Stimulated activated CD8-positive, alpha-beta memory T cell treated with anti-CD3 and anti-CD28 coated beads, Interleukin-15, amount 100 ng/mL, for 4 hours (primary cell): ENCODE results near the gene ROR2.
"Not testable (repeated sequence)": the region's sequence is repeated elsewhere in the genome, so short reads cannot be mapped to it uniquely, and the experiment has no call there.

ENCODE experiments used
- DNase-seq, 2 donors: peaks; one replicate each; pipeline ENCODE4 v3.0.0-alpha.2; 2020; ENCODE audit warnings: low read depth in 2 of 2

Gene ROR2

DNA sequence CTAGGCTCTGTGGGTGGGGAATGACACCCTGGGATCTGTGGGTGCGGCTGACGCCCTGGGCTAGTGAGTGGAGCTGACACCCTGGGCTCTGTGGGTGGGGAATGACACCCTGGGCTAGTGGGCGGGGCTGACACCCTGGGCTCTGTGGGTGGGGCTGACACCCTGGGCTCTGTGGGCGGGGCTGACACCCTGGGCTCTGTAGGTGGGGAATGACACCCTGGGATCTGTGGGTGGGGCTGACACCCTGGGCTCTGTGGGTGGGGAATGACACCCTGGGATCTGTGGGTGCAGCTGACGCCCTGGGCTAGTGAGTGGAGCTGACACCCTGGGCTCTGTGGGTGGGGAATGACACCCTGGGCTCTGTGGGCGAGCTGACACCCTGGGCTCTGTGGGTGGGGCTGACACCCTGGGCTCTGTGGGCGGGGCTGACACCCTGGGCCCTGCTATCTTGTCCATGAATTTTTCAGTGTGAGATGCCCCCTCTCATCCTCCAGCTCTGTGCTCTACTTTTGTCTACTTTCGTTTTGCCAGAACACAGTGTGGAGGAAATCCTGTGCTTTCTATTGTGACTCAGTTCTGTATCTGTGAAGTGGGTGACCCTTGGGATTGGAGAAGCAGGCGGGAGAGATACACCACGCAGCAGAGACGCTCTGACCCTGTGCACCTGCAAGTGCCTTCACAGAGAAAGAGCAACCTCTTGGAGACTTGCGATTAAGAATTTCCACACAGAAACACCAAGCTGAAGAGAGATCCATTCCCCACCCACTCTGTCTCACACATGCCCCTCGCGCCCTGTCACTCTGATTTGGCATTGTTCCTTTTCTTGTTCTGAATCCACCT, 151.5 kb downstream of the ROR2 start:
- DNase-seq: peak; percentile 39 to 45

DNA sequence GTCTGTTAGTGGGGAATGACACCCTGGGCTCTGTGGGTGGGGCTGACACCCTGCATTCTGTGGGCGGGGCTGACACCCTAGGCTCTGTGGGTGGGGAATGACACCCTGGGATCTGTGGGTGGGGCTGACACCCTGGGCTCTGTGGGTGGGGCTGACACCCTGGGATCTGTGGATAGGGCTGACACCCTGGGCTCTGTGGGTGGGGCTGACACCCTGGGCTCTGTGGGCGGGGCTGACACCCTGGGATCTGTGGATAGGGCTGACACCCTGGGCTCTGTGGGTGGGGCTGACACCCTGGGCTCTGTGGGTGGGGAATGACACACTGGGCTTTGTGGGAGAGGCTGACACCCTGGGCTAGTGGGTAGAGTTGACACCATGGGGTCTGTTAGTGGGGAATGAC, 152.5 kb downstream of the ROR2 start:
- DNase-seq: not testable (repeated sequence)

DNA sequence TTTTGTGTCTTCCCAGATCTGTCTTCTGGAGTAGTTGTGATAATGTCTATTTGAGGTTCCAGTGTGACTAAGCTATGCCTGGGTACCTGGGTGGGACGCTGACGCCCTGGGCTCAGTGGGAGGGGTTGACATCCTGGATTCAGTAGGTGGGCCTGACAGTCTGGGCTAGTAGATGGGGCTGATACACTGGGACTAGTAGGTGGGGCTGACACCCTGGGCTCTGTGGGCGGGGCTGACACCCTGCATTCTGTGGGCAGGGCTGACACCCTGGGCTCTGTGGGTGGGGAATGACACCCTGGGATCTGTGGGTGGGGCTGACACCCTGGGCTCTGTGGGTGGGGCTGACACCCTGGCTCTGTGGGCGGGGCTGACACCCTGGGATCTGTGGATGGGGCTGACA, 153.5 kb downstream of the ROR2 start:
- peak; percentile 21 to 33 for DNase-seq

DNA sequence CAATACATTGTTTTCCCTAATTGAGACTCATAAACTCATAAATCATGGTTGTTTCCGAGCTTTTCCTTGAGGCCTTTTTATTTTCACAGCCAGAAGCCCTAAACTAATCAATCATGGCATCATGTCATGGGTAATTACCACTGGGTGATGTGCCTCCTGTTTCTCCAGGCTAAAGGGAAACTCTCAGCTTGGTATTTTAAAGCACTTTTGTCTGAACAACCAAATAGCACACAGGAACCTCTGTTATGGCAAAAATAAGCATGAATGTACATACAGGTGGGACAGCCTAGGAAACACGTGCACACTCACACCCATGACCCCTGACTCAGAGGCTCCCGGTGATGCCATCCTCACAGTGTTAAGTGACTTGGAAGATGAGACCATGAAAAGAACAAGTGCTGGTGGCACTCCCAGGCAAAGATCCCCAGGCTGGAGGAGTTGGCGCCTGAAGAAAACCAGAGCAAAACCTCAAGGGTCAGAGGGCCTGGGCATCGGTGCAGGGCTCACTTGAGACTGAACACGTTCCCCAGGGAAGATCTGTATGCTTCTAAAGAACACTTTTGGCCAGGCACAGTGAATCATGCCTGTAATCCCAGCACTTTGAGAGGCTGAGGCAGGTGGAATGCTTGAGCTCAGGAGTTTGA, 154.3 kb downstream of the ROR2 start:
- DNase-seq: no peak

GRCh38 chr9:91793371-91793770, 156.7 kb downstream of the ROR2 start:
- DNase-seq: not testable (repeated sequence)

GRCh38 chr9:91790917-91791316, 159.1 kb downstream of the ROR2 start:
- no peak for DNase-seq

GRCh38 chr9:91789941-91790340, 160.1 kb downstream of the ROR2 start:
- DNase-seq: no peak

- no peak for DNase-seq
These were observed 162.1 kb downstream of the ROR2 start for GRCh38 chr9:91787931-91788330.

DNA sequence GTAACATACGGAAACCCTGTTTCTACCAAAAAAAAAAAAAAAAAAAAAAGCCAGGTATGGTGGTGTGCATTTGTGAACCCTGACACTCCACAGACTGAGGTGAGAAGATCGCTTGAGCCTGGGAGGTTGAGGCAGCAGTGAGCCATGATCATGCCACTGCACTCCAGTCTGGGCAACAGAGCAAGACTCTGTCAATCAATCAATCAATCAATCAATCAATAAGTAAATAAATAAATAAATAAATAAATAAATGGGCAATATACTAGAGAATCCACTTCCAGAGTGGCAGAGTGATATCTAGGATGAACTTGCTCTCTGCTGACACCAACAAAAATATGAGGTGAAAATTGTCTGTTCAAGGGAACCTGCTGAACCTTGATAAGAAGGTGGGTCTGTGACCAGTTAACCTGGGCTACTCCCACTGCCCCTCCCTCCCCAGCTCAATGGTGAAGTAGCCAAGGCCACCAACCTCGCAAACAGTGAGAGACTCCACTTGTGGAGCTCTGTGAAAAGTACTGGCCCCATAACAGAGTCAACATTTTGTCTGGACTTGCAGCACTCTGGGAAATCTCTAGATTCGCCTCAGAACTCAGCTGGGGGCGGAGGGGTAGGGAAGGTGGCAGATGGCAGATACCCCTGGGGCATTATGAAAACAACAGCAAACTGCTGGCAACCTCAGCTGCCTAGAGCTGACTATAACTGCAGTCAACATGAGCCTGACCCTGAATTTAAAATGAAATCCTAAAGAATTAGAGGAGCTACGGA, 163.7 kb downstream of the ROR2 start:
- no peak for DNase-seq

DNA sequence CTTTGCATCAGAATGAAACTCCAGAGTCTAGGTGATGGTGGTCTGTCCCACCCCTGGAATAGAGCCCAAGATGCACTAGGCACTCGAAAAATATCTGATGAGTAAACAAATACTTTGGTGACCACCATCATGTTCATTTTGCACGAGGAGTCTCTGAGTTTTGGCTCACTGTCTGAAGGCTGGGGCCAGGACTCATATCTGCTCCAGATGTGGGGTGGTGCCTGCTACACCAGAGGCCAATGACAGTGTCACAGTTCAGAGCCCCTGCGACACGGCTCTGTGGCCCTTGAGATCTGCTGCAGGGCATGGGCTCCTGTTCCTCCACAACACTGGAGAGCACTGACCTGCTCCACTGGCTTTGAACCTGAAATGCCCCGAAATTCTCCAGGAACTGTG, 164.6 kb downstream of the ROR2 start:
- DNase-seq: no peak

- DNase-seq: no peak
These were observed 165.2 kb downstream of the ROR2 start for GRCh38 chr9:91784673-91785446.

- no peak for DNase-seq
These were observed 166.0 kb downstream of the ROR2 start for GRCh38 chr9:91783876-91784672.

DNA sequence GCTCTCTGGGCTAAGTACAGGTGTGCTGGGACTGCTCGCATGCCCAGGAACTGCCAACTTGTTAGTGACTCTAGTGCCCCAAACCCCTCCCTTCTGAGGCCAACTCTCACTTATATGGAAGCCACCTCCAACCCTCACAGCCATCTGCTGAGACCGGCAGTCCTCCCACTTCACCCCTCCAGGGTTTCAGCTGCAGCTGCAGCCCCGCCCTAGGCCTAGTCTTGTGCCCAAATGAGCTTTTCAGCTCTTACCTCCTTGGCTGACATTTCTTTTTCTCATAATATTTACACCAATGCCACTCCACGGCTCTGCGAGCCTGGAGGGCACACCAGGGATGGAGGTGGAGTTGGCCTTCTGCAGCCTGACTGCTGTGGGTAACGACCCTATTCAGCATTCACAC, 166.6 kb downstream of the ROR2 start:
- DNase-seq: no peak

- DNase-seq: no peak
These were observed 167.3 kb downstream of the ROR2 start for GRCh38 chr9:91782708-91783214.

- DNase-seq: no peak
These were observed 168.1 kb downstream of the ROR2 start for GRCh38 chr9:91781906-91782305.

DNA sequence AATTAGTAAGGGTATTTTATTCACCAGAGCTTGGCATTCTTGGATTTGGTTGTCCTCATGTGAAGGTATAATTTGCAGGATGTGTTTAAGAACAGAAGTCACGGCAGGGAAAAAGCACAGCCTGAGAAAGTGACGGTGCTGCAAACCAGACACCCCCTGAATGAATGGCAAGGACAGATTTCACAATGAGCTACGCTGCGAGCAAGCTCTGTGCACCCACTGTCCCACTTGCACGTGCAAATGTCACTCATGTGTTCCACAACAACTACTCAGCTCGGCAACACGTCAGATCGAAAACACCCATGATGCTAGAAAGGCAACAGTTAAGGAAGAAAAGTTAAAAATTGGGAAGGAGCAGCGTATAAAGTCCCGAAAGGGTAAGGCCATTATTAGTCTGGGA, 168.9 kb downstream of the ROR2 start:
- no peak for DNase-seq

GRCh38 chr9:91778031-91778430, 172.0 kb downstream of the ROR2 start:
- no peak for DNase-seq

GRCh38 chr9:91777292-91777830, 172.7 kb downstream of the ROR2 start:
- DNase-seq: no peak

DNA sequence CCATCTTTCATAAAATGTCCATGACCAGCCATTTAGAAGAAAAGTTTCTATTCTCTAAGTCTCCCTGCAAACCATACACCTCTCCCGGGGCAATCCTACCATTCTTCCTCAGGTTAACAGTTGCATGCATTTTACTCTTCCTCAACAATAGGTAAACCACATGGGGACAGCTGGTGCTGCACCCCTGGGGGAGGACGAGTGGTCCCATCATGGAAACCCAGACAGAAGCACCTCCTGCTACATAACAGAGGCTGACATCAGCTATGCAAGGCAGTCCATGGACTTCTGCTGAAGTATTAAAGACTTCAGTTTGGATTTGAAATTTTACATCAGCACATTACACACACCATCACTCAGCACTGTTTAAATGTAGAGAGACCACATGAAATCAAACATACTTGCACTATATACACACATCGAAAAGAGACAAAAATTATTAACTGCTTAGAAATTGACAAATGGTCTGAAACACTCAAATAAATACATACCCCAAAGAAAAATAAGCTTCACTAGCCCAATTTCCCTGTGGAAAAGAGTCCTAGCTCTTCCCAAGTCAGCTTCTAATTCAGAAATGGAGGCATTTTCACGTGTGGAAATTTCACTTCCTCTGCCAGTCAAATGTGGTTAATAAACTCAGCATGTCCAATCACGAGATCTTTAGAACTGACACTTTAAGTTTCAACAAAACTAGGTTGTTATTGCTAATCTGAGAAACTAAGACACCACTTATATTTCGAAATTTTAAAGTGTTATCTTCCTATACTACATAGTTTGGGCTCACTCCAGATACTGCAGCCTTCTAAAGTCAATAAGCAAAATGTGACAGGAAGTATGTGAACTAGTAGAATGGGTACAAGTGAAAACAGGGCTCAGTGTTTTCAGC, 173.4 kb downstream of the ROR2 start:
- DNase-seq: no peak

GRCh38 chr9:91775708-91776028, 174.4 kb downstream of the ROR2 start:
- DNase-seq: no peak
